HG02981 (cell line): ENCODE measurements around the gene ABLIM3.
"Not testable (repeated sequence)": the region's sequence is repeated elsewhere in the genome, so short reads cannot be mapped to it uniquely, and the experiment has no call there.

Experiments used
- ATAC-seq: cut with Tn5 transposase; IDR thresholded peaks from one replicate; pipeline ENCODE4 v1.9.1; 2021; ENCODE audit warnings: mild to moderate bottlenecking, moderate library complexity; ENCODE audit not compliant: unreplicated experiment

The ABLIM3 gene

GRCh38 chr5:149251546-149251945 is 110.3 kb downstream of the ABLIM3 start:
- no peak for ATAC-seq

DNA sequence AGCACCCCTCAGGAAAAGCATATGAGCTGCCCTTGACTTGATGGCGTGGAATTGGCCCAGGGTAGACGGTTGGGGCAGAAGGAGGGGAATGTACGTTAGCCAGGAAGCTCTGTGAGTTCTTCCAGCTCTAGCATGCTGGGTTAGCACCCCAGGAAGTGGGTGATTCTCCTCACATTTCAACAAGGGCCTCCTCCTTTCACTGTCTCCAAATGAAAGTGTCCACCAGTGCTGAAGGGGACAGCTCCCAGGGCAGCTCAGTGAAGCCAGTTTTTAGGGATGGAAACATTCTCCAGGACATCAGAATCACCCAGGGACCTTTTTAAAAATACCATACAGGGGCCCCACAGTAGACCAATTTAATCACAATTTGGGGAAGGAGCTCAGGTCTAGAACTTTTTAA is 113.2 kb downstream of the ABLIM3 start:
- ATAC-seq: no peak

DNA sequence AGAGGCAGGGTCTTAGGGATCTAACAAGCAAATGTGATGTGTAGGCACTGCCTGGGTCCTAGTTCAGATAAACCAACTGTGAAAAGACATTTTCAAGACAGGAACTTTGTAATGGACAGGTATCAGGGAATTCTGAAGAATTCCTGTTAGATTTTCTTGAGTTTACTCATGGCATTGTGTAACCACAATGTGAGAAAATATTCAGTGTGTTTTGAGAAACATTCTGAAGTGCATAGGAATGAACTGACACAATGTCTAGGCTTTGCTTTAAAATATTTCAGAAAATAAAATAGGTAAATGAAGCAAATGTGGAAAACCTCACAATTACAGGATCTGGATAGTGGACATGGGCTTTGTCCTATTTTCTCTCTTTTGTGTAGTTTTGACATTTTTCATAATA is 115.2 kb downstream of the ABLIM3 start:
- no peak for ATAC-seq

GRCh38 chr5:149257131-149257530 is 115.8 kb downstream of the ABLIM3 start:
- ATAC-seq: no peak

GRCh38 chr5:149257889-149258705 is 116.8 kb downstream of the ABLIM3 start:
- ATAC-seq: no peak

DNA sequence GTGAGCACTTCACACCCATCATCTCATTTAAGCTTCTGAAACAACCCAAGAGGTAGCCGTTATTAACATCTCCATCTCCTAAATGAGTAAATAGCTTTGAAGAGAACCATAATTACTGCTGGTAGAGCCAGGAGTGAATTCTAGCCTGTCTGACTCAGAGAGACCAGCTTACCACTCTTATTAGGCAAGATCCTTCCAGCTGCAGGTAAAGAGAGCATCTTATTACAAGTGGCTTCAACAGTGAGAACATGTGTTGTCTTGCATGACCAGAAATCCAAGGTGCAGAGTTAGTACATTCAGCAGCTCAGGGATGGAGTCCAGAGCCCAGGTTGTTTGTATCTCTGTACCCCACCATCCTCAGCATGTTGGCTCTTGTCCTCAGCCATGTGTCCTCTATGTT is 119.5 kb downstream of the ABLIM3 start:
- no peak for ATAC-seq

DNA sequence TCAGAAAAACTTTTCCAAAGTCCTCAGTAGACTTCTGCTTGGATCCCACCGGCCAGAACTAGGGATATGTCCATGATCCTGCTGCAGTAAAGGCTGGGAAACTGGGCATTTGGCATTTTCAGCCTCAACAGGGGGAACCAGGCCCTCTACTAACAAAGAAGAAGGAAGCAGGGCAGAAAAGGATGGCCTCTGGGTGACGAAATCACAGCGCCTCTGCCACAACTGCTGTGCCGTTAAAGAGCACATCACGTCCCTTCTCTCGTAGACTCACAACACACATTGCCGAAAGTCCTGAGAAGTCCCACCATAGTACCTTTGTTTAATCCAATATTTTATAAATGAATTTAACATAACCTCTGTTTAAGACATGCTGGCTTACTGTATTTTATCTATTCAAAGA is 120.0 kb downstream of the ABLIM3 start:
- ATAC-seq: no peak

DNA sequence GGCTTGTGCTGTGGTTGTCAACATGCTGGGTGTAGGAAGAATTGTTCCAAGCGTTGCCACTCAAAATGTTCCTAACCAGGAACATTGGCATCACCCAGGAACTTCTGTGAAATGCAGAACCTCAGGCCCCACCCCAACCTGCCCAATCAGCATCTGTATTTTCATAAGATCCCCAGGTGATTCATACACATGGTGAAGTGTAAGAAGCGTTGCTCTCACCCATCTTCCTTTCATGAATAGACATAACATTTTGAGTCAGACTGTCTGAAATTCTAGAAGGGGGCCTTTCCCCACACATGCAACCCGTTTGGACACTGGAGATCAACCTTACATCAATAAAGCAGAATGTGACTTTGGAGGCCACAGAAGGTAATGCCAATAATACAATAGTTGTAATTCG is 121.0 kb downstream of the ABLIM3 start:
- ATAC-seq: no peak

DNA sequence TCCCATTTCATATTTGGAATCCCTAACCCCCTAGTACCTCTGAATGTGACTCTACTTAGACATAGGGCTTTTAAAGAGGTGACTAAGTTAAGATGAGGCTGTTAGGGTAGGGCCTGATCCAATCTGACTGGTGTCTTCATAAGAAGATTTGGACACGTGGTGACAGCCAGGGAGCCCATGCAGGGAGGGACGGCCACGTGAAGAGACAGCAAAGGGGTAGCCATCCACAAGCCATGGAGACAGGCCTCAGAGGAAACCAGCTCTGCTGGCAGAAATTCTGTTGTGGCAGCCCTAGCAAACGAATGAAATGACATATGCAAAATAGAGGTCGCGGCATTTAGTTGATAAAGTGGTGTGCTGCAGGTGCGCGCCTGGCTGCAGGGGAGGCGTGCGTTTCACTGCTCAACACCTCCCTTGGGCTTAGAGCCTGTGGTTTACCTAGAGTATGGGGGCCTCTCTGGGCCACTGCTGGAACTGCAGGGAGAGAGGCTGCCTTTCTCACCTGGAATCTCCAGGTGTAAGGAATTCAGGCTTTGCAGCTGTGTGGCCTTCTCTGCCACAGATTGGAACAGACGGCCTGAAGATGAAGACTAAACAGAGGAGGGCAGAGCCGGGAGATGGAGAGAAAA is 123.3 kb downstream of the ABLIM3 start:
- ATAC-seq: peak; percentile 88

GRCh38 chr5:149265068-149265465 is 123.8 kb downstream of the ABLIM3 start:
- ATAC-seq: no peak

DNA sequence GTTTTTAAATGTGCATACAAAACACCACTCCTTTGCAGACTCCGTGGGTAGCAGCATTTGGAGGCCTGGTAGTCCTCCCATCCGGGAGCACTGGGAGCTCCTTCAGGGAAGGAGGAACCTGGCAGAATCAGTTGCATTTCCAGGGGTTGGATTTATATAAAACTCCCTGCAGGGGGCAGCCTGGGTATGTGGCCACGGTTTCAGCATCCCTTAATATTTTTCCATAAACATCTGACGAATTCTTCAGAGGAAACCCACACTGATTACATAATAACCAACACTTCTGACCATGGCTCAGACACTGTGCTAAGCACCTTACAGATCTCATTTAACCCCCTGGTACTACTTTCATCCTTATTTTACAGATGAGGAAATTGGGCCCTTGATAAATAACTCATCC is 124.3 kb downstream of the ABLIM3 start:
- ATAC-seq: no peak

DNA sequence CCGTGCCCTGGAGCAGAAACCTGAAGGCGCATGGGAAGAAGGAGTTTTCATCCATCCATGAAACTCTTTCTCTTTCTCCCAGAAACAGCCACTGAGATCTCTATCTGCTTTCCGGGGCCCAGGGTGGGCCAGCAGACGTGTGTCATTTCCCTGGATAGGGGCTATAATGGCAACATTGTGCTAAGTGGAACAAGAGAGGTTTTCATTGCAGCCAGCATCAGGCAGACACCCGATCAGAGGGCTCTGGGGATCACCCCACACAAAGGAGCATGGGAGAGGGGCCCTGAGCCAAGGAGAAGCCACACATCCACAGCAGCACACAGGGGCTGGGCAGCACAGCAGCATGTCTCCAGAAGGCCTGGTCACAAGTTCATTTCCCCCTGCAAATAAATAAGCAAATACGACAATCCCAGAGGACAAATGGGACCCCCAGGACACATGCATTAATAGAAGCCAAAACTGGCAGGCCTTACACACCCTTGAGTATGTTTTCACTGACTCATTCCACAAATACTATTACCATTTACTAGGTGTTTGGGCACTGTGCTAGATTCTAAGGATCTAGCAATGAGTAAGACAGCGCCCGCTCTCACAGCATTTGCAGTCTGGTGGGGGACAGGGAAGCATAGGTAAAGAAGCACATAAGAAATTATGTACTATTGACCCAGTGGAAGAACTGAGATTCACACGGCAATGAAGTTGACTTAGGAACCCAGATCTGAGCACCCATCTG is 126.1 kb downstream of the ABLIM3 start:
- ATAC-seq: no peak

GRCh38 chr5:149268928-149269557 is 127.8 kb downstream of the ABLIM3 start:
- no peak for ATAC-seq

GRCh38 chr5:149271195-149271715 is 130.0 kb downstream of the ABLIM3 start:
- ATAC-seq: no peak

DNA sequence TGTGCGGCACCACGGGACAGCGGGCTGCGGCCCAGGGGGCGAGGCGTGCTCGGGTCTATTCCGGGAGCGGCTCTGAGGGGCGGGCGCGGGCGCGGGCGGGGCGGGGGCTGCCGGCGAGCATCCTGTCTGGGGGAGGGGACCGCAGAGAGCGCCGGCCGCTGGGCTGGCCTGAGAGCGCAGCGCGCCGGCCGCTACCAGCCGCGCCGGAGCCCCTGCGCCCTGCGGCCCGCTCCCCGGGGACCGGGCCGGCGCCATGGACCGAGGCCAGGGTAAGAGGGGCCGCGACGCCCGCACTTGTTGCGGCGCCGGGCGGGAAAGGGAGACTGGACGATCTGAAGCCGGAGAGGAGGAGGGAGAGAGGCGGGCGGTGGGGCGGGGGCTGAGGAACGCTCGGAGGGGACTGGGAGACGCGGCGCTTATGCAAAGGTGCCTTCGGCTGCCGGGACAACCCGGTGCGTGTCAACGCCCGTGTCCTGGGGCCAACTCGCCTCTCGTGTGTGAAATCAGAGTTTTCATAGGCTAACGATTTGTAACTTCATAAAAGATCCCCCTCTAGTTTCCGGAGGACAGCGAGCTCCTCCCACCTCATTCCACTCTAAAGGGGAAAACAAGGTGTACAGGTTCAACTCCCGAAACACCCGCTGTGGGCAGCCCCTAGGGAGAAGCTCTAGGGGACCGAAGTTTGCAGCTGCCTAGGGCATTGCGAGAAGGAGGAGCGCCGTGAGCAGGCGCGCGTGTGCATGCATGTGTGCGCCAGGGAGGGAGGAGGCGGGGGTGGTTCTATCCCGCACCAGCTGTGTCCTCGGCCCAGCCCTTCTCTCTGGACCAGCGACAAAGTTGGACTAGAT is 130.6 kb downstream of the ABLIM3 start, which contains the start of gene AFAP1L1:
Gene AFAP1L1 (plus strand): TSS at position 144 of the 848 bp plus-strand sequence. CDS start 110 bp downstream, at position 254.
- ATAC-seq: no peak

DNA sequence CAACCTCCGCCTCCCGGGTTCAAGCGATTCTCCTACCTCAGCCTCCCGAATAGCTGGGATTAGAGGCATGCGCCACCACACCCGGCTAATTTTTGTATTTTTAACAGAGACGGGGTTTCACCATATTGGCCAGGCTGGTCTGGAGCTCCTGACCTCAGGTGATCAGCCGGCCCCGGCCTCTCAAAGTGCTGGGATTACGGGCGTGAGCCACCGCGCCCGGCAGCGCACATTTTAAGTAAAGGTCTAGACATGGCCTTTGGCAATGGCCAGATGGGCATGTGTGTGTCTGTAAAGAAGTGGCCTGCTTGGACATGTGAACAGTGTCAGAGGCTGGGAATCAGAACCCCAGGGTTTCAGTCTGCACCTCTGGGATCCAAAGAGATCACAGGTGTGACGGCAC is 131.5 kb downstream of the ABLIM3 start:
- ATAC-seq: not testable (repeated sequence)

GRCh38 chr5:149273237-149273636 is 131.9 kb downstream of the ABLIM3 start:
- no peak for ATAC-seq

GRCh38 chr5:149273950-149274349 is 132.7 kb downstream of the ABLIM3 start:
- ATAC-seq: no peak

- ATAC-seq: no peak
Measured at GRCh38 chr5:149274939-149275338, 133.6 kb downstream of the ABLIM3 start.

DNA sequence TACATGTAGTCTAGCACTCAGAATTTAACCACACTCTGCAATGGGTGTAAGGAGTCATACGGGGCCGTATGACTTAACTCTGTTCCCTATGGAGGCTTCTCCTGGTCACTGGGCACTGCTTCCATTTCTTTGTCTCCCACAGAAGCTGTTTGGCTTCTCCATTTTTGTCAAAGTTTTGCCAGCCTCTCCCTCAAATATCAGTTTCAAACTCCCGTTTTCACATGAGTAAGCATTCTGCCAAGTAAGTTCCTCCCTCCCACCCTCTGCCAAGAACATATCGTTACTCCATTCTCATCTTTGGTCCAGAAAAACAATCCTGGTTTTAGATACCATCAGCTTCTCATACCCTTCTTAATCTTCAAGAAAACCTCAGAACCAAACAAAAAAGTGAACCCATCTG is 136.5 kb downstream of the ABLIM3 start:
- no peak for ATAC-seq
